ENCODE measurements around the gene NDUFS4. TPM values are rescaled to one million over a fixed set of nuclear protein-coding genes. Genes with fewer than 3 reads are reported as not detected.

The NDUFS4 gene
- total and polyA plus RNA-seq, 9 of the 15 experiments (the other 6 are each of a cell fraction or from before 2014, with no cell fraction given): 68.7 to 313 (median 113) TPM

DNA sequence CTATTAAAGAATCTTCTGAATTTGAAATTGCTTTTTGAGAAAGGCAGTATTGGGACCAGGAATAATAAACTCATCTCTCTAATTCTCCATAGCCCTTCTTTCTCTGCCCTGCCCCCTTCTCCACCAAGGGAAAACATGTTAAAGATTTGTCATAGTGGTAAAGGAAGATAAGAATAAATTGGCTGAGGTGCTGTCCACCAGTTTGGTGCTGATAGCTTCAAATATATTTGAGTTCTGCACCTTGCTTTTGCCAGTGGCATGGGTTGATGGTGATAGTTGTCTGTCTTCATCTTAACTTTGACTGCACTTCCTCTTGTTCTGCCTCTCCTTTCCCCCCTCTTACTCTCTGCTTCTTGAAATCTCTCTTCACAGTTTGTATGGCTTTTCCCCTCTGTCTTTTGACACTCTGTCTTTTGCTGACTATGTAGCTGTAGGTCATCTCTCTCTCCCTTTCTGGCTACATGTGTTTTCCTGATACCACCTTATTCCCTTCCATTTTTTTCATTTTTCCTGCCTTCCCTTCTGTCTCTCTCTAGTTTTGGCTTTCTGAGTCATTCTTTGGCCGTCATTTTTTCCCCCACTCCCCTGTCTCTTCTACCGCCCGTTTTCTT is 56.6 kb downstream of the NDUFS4 start (continued):
- TF ChIP-seq BRF2 (IDR thresholded peaks at IDR 0.05; ENCODE audit: borderline replicate concordance, insufficient read depth, insufficient read length) (no peak), ILK (tag; IDR thresholded peaks at IDR 0.05; ENCODE audit: borderline replicate concordance, low read depth) (no peak), ZNF766 (CRISPR knock-in tag; conservative IDR thresholded peaks at IDR 0.05) (peak; percentile 62; the same call in 1 of the 2 replicates), MAFG (tag; conservative IDR thresholded peaks at IDR 0.05) (no peak), TARDBP (IDR thresholded peaks at IDR 0.05) (no peak), GATA2 (CRISPR knock-in tag; IDR thresholded peaks at IDR 0.05) (peak; percentile 57; the same call in 1 of the 2 replicates), ATF1 (CRISPR knock-in tag; IDR thresholded peaks at IDR 0.05) (no peak), ATF1 (tag; IDR thresholded peaks at IDR 0.05) (no peak), CXXC5 (CRISPR knock-in tag; IDR thresholded peaks at IDR 0.05) (peak; percentile 25; the same call in 1 of the 2 replicates), ZNF639 (CRISPR knock-in tag; conservative IDR thresholded peaks at IDR 0.05 in 1 of 2, IDR thresholded peaks at IDR 0.05 in 1 of 2) (0 out of 4 replicates have a peak, but pooled peaks of 1 of the 2 experiments have one; percentile 37), ZNF316 (IDR thresholded peaks at IDR 0.05) (peak; percentile 40), MIER1 (IDR thresholded peaks at IDR 0.05; ENCODE audit: low read depth) (peak; percentile 96), NR2C1 (IDR thresholded peaks at IDR 0.05) (no peak), NR2C1 (tag; IDR thresholded peaks at IDR 0.05) (no peak), ZBTB9 (CRISPR knock-in tag; IDR thresholded peaks at IDR 0.05) (no peak), ASH1L (IDR thresholded peaks at IDR 0.05; ENCODE audit: borderline replicate concordance, low read depth, partially characterized antibody) (no peak)
